Mucosa of descending colon (tissue), 3 donors: Measurements from ENCODE around the gene MINAR1. TPM values are rescaled to one million over a fixed set of nuclear protein-coding genes. Genes with fewer than 3 reads are reported as not detected.

Experiments
- ATAC-seq: fragments of 200-7000 bp; cut with Tn5 transposase; one replicate; pipeline ENCODE4 v1.9.1; 2020; ENCODE audit warnings: mild to moderate bottlenecking, moderate library complexity
- DNase-seq, 3 donors: peaks; one replicate each; pipeline ENCODE4 v3.0.0-alpha.2; 2020
- H3K36me3 ChIP-seq: fragments of 200-600 bp; one replicate; pipeline ENCODE4 v1.8.0; 2021; ENCODE audit warnings: low read depth, mild to moderate bottlenecking
- H3K4me1 ChIP-seq: fragments of 200-600 bp; one replicate; pipeline ENCODE4 v1.8.0; 2021; ENCODE audit warnings: low read depth, mild to moderate bottlenecking
- H3K4me3 ChIP-seq: fragments of 200-600 bp; one replicate; pipeline ENCODE4 v1.8.0; 2021; ENCODE audit warnings: mild to moderate bottlenecking
- H3K9me3 ChIP-seq: fragments of 200-600 bp; one replicate; pipeline ENCODE4 v1.8.0; 2021; ENCODE audit warnings: mild to moderate bottlenecking
- intact Hi-C, 2 donors: fragments of 100-400 bp; cut with DNase I in 1 of 2; cut with micrococcal nuclease in 1 of 2; formaldehyde crosslinking; loops; one replicate each; pipeline versions ENCODE4 v1.11.0 to v1.11.1; 2022; cut with DNase I, micrococcal nuclease
- total RNA-seq, 3 donors: library from RNA; stranded (reverse); fragmentation: NEBNext Ultra II Directional in 2 of 3; extraction: Animal tissue kit (Norgen Biotek cat#: 25700) in 2 of 3; gene quantifications; one replicate each; pipeline versions ENCODE4 v1.2.1 to v1.2.4, GENCODE V29; 2021 to 2023
- TF ChIP-seq, protein P1 (sequence below): fragments of 200-600 bp; IDR thresholded peaks from one replicate; pipeline ENCODE4 v1.8.0; 2022; ENCODE audit warnings: antibody characterized with exemption, mild to moderate bottlenecking
- donor health status: DM: no; HTN: no; CAD: no; lungs with moderate emphysema.
- donor health status: DM: no; HTN: no; CAD: no.
- donor health status: DM: no; HTN: yes; CAD: no.

MINAR1 gene
- total RNA-seq, 3 donors from 2014 or later = 0.24 to 0.26 (median 0.25) TPM

DNA sequence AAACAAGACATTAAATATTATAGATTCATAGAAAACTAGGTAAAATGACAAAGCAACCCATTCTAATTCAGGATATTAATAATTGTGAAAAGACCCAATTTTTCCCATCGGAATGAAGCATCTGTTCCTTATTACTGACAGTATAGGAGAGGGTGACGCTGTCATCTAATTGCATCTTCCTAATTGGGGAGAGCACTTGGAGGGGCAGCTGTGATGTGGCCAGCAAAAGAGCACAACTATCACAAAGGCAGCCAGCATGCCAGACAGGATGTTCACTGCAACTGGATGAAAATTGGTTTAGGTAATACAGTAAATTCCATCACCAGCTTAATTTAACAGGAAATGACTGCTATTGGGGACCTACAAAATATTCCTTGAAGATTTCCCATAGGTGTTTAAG lies 21.9 kb upstream of the MINAR1 start:
- intact Hi-C loops = no loop called here
- TF ChIP-seq, protein P1, sequence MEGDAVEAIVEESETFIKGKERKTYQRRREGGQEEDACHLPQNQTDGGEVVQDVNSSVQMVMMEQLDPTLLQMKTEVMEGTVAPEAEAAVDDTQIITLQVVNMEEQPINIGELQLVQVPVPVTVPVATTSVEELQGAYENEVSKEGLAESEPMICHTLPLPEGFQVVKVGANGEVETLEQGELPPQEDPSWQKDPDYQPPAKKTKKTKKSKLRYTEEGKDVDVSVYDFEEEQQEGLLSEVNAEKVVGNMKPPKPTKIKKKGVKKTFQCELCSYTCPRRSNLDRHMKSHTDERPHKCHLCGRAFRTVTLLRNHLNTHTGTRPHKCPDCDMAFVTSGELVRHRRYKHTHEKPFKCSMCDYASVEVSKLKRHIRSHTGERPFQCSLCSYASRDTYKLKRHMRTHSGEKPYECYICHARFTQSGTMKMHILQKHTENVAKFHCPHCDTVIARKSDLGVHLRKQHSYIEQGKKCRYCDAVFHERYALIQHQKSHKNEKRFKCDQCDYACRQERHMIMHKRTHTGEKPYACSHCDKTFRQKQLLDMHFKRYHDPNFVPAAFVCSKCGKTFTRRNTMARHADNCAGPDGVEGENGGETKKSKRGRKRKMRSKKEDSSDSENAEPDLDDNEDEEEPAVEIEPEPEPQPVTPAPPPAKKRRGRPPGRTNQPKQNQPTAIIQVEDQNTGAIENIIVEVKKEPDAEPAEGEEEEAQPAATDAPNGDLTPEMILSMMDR = no peak
- no peak for DNase-seq
- Histone ChIP-seq H3K36me3 (no peaks in the 10 kb centered on the region), H3K9me3 (no peaks in the 10 kb centered on the region), H3K4me1 (no peaks in the 10 kb centered on the region), H3K4me3 (no peak overlapping the region)
- ATAC-seq = no peak

DNA sequence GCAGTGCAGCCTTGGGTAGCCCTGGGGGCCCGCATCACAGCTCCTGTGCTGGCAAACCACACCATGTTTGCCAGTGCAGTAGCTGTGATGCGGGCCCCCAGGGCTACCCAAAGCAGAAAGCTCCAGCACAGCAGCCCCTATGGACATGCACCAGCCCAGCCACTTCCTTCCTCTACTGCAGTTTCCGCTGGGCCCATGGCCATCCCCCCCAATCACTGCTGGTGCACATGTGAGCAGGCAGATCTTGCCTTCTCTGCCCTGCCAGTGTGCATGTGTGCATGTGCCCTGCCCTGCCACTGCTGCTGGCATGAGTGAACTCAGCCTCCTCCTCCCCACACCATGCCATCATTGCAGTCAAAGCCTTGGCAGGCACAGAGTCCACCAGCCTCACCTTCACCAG lies 20.1 kb upstream of the MINAR1 start:
- Histone ChIP-seq H3K36me3 (no peaks in the 10 kb centered on the region), H3K4me1 (no peaks in the 10 kb centered on the region), H3K4me3 (no peak overlapping the region), H3K9me3 (no peaks in the 10 kb centered on the region)
- no peak for ATAC-seq
- DNase-seq = no peak
- intact Hi-C loops = no loop called here
- TF ChIP-seq, protein P1 = no peak

DNA sequence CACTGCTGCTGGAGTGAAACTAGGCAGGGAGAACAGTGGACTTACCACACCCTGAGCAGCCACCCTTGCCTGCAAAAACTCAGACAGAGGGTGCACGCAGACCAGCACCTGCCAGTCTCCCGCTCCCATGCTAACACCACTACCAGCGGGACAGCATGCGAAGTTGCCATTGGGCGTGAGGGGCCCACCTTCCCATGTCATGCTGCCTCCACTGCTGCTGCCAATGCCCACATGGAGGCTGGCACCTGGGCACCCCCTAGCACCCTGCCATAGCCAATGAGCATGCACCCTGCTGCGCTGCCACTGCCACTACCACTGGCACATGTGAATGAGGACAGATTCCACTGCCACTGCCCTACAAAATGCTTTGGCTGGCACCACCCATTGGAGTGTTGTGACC lies 19.7 kb upstream of the MINAR1 start:
- DNase-seq (no peak), ATAC-seq (no peak)
- Histone ChIP-seq H3K36me3 (no peaks in the 10 kb centered on the region), H3K4me3 (no peak overlapping the region), H3K9me3 (no peaks in the 10 kb centered on the region), H3K4me1 (no peaks in the 10 kb centered on the region)
- intact Hi-C loops = no loop called here
- TF ChIP-seq, protein P1 = no peak

DNA sequence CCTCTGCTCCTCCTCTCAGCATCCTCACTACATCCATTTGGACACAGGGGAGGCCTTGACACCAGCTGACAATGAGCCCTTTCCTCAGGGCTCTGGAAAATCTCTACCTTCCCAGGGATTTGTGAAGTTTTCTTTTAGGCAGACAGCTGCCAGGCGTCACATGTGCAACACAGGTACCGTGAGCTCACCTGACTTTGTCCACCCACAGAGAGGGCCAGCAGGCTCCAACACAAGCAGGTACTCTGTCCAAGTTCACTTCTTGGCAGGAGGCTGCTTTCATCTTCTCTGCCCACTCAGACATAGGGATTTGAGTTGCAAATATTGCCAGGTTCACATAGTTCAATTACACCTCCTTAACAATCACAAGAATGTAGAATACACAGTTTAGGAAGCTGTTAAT lies 15.3 kb upstream of the MINAR1 start:
- TF ChIP-seq, protein P1 = no peak
- no peak for ATAC-seq
- H3K9me3 ChIP-seq = no peaks in the 10 kb centered on the region
- H3K36me3 ChIP-seq = no peaks in the 10 kb centered on the region
- H3K4me3 ChIP-seq = no peak overlapping the region
- H3K4me1 ChIP-seq = no peaks in the 10 kb centered on the region
- intact Hi-C loops = no loop called here
- DNase-seq = no peak

DNA sequence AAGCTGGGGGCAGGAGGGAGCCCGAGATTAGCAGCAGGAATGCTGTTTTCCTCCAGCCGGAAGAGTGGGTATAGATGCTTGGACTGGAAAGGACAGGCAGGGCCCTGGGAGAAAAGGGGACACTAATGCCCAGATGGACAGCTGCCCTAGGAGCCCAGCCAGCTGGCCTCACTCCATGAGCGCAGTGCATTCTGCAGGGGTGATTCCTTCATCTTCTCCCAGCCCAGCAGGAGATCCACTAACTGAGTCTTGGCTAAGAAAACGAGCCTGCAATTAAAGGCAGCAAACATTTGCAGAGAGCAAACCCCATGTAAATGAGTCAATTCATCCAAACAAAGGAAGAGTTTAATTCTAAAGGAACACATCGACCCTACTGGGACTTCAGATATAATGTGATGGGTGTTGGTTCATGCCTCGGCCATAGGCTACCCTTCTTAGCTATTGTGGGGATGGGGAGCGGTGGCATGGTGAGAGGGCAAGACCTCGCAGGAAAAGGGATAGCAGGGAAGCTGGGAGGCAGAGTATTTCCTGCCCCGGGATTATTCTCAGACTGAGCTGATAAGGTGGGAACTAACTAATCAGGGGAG lies 13.3 kb upstream of the MINAR1 start:
- intact Hi-C loops = no loop called here

More for the DNA sequence above, 13.3 kb upstream of the MINAR1 start:
- H3K36me3 ChIP-seq = no peaks in the 10 kb centered on the region
- TF ChIP-seq, protein P1 = no peak
- no peak for DNase-seq
- H3K9me3 ChIP-seq = no peaks in the 10 kb centered on the region
- no peak overlapping the region for H3K4me3 ChIP-seq
- ATAC-seq = no peak
- no peaks in the 10 kb centered on the region for H3K4me1 ChIP-seq
